ENCODE measurements around the gene LRRC47. TPM values are rescaled to one million over a fixed set of nuclear protein-coding genes. Genes with fewer than 3 reads are reported as not detected.

LRRC47 gene
- total RNA-seq (10 to 100 TPM; 31.9 to 38.8 TPM), polyA plus RNA-seq (10 to 100 TPM; 26.8 to 30.7 TPM)
- long read RNA-seq, donor 1, full-length matches to known transcripts = 16 of 36 reads
- long read RNA-seq, donor 1, partial matches to known transcripts = 16 of 36 reads
- long read RNA-seq, donor 1, other reads (novel, unspliced or antisense) = 4 of 36 reads
- long read RNA-seq, donor 2, full-length matches to known transcripts = 37 of 48 reads
- long read RNA-seq, donor 2, partial matches to known transcripts = 10 of 48 reads
- long read RNA-seq, donor 2, other reads (novel, unspliced or antisense) = 1 of 48 reads

DNA sequence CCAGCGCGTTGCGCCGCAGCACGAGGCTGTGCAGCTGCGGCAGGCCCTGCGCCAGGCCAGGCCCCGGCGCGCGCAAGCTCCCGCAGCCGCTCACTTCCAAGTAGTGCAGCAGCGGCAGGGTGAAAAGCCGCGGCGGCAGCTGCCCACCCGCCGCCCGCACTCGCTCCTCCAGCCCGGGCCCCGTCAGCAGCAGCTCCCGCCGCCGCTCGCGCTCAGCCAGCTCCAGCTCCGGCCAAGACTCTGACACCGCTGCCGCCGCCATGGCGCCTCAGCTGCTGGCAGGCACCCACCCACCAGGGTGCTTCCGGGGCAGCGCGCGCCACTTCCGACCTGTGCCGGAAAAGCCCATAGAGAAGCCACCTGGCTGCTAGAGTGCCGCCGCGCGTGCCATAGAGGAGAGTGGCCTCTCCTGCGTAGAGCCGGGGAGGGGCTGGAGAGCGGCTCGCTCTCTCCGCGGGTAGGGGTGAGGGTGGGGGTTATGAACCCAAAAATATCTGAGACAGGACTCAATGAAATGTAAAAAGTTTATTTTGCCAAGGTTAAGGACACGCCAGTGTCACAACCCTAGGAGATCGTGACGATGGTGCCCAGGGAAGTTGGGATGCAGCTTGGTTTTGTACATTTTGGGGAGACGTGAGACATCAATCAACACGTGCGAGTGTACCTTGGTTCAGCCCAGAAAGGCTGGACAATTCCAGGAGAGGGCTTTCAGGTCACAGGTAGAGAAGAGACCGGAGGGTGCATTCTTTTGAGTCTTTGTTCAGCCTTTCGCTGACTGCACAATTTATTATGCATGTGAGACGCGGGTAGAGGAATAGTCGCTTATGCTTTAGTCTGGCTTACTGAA is at the start of gene LRRC47:
Gene LRRC47, minus strand, starts transcription at position 284 of the 847 bp plus-strand sequence. Its CDS starts 22 bp downstream, at position 262.
- H3K27ac ChIP-seq (ENCODE audit: low read depth in 1 of 2, low read length in 2 of 2) = peak within 1 kb of the TSS in 1 of 2 donors; percentile 14
- no peaks in the 10 kb centered on the region for H3K27me3 ChIP-seq (ENCODE audit: control insufficient read depth in 1 of 2, insufficient read depth in 2 of 2, low read length in 1 of 2)
- no peaks in the 10 kb centered on the region for H3K9me3 ChIP-seq (ENCODE audit: control insufficient read depth, low read length)
- no peaks in the 10 kb centered on the region for H3K36me3 ChIP-seq (ENCODE audit: control insufficient read depth in 1 of 2, insufficient read depth in 2 of 2, low read length in 1 of 2)
- DNase-seq (peak; percentile 96 to 99), ATAC-seq (ENCODE audit: low FRiP score) (peak; percentile 100)
- intact Hi-C loops (cut with DNase I) = loop anchor here (10.0 kb wide), 1 partner anchor 342 kb away; the partner anchor contains the start of gene ARHGEF16 (in 2 of the 2)
- 3% methylated on average over 46 to 60 of the region's 60 CpGs for WGBS, 2 donors
- peaks cover 0 to 6% of the 10 kb centered on the region in 2 donors for H3K4me1 ChIP-seq (ENCODE audit: control insufficient read depth in 1 of 2, insufficient read depth in 2 of 2, low read length in 2 of 2)
- H3K4me3 ChIP-seq (ENCODE audit: low read length in 2 of 2) = peak within 1 kb of the TSS; percentile 66 to 91

DNA sequence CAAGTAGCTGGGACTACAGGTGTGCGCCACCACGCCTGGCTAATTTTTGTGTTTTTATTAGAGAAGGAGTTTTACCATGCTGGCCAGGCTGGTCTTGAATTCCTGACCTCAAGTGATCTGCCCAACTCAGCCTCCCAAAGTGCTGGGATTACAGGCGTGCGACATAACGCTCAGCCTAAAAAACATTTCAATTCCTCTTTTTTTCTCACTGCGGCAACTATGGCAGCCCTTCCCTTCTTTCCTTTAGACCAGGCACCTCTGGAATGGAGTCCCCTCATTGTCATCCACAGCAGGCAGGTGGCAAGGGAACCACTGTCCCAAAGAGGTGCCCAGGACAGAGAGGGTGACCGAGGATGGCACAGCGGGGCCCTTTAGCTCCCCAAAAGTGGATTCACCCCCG is 46.6 kb upstream of the LRRC47 start:
- H3K36me3 ChIP-seq (ENCODE audit: control insufficient read depth in 1 of 2, insufficient read depth in 2 of 2, low read length in 1 of 2) = peaks cover 5 to 7% of the 10 kb centered on the region in 2 donors
- no peaks in the 10 kb centered on the region for H3K9me3 ChIP-seq (ENCODE audit: control insufficient read depth, low read length)
- H3K4me1 ChIP-seq (ENCODE audit: control insufficient read depth in 1 of 2, insufficient read depth in 2 of 2, low read length in 2 of 2) = no peaks in the 10 kb centered on the region
- intact Hi-C loops (cut with DNase I) = no loop called here
- WGBS, 2 donors = 92 to 96% methylated on average over 9 of the region's 9 CpGs
- ATAC-seq (ENCODE audit: low FRiP score) = no peak
- H3K4me3 ChIP-seq (ENCODE audit: low read length in 2 of 2) = no peak overlapping the region
- no peak overlapping the region for H3K27ac ChIP-seq (ENCODE audit: low read depth in 1 of 2, low read length in 2 of 2)
- DNase-seq = peak in 1 of 2 donors; percentile 12
- H3K27me3 ChIP-seq (ENCODE audit: control insufficient read depth in 1 of 2, insufficient read depth in 2 of 2, low read length in 1 of 2) = no peaks in the 10 kb centered on the region

DNA sequence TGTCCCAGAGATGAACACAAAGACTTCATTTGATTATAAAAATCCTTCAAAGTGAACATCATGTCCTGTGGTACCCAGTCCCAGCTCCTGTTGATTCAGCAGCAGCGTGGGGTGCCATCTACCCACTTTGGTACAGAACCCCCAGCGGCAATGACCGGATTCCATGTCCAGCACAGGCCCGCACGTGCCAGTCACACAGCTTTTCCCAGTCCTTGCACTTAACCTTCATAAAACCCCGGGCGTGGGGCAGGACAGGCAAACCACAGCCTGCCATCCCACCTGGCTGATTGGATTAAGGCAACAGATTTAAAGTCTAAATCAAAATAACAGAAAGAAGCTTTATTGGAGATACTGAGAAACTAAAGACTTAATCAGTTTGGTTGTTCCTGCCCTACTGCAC is 45.2 kb upstream of the LRRC47 start:
- WGBS, 2 donors = 94 to 95% methylated on average over 7 of the region's 7 CpGs
- Histone ChIP-seq H3K9me3 (ENCODE audit: control insufficient read depth, low read length) (peaks cover 2% of the 10 kb centered on the region), H3K27me3 (ENCODE audit: control insufficient read depth in 1 of 2, insufficient read depth in 2 of 2, low read length in 1 of 2) (no peaks in the 10 kb centered on the region), H3K4me1 (ENCODE audit: control insufficient read depth in 1 of 2, insufficient read depth in 2 of 2, low read length in 2 of 2) (no peaks in the 10 kb centered on the region), H3K36me3 (ENCODE audit: control insufficient read depth in 1 of 2, insufficient read depth in 2 of 2, low read length in 1 of 2) (peaks cover 10 to 13% of the 10 kb centered on the region in 2 donors), H3K27ac (ENCODE audit: low read depth in 1 of 2, low read length in 2 of 2) (no peak overlapping the region), H3K4me3 (ENCODE audit: low read length in 2 of 2) (no peak overlapping the region)
- DNase-seq = peak in 1 of 2 donors; percentile 32
- intact Hi-C loops (cut with DNase I) = no loop called here
- no peak for ATAC-seq (ENCODE audit: low FRiP score)

DNA sequence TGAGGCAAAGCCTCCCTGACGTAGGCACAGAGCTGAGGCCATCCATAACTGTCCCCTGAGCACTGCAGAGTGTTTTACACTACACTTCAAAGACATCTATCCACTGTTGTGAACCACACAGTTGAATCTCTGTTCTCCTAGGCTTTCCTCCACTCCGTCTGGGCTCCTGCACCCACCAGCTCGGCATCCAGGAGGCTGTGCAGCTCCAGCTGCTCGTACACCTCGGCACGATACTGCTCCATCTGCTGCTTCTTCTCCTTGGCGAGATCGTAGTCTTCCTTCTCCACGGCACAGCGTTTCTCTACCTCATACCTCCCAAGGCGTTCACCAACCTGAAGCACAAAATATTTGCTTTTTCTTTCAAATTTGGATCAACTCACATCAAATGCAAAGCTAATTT is 42.5 kb upstream of the LRRC47 start:
- Histone ChIP-seq H3K36me3 (ENCODE audit: control insufficient read depth in 1 of 2, insufficient read depth in 2 of 2, low read length in 1 of 2) (peaks cover 8 to 15% of the 10 kb centered on the region in 2 donors), H3K27me3 (ENCODE audit: control insufficient read depth in 1 of 2, insufficient read depth in 2 of 2, low read length in 1 of 2) (no peaks in the 10 kb centered on the region), H3K4me3 (ENCODE audit: low read length in 2 of 2) (no peak overlapping the region), H3K27ac (ENCODE audit: low read depth in 1 of 2, low read length in 2 of 2) (no peak overlapping the region), H3K4me1 (ENCODE audit: control insufficient read depth in 1 of 2, insufficient read depth in 2 of 2, low read length in 2 of 2) (no peaks in the 10 kb centered on the region), H3K9me3 (ENCODE audit: control insufficient read depth, low read length) (peaks cover 2% of the 10 kb centered on the region)
- no peak for ATAC-seq (ENCODE audit: low FRiP score)
- intact Hi-C loops (cut with DNase I) = no loop called here
- 96 to 97% methylated on average over 11 of the region's 11 CpGs for WGBS, 2 donors
- no peak for DNase-seq

DNA sequence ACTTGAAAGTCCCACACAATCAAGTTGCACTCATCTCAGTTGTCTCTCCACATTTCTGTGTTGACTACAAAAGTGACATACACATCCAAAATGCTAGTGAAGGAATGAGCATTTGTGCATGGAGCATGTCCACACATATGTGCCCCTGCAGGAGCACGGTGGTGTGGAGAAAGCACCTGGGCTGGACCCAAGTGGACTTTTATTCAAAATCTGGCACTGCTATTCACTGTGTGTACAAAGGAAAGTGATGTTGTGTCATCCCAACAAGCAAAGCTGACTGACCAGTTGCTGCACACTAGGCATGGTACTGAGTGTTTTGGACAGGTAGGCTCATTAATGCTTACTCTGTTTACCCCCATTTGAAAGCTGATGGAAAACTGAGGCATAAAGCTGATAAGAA is 41.4 kb upstream of the LRRC47 start:
- ATAC-seq (ENCODE audit: low FRiP score) = no peak
- peaks cover 8 to 14% of the 10 kb centered on the region in 2 donors for H3K36me3 ChIP-seq (ENCODE audit: control insufficient read depth in 1 of 2, insufficient read depth in 2 of 2, low read length in 1 of 2)
- 97 to 100% methylated on average over 1 of the region's 1 CpG for WGBS, 2 donors

DNA sequence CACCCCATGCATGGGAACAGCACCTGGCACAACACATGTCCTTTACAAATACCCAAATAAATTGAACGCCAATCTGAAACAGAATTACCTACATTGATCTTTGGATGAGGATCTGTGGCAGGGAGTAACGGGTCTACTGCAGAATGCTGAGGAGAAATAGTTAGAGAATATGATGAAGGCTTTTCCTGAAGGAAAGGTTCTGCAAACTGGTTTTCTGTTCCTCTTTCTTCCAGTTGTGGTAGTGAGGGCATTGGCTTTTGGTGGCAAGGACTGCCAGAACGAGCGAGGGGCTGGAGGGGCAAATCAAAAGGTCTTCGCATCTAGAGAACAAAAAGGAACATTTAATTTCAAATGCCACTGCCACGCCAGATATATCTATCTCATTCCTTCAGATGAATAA is 40.9 kb upstream of the LRRC47 start:
- peaks cover 8 to 14% of the 10 kb centered on the region in 2 donors for H3K36me3 ChIP-seq (ENCODE audit: control insufficient read depth in 1 of 2, insufficient read depth in 2 of 2, low read length in 1 of 2)
- whole genome bisulfite sequencing, 2 donors = 97% methylated on average over 6 of the region's 6 CpGs

More for the DNA sequence above, 41.4 kb upstream of the LRRC47 start:
- peak in 1 of 2 donors; percentile 12 for DNase-seq
- peaks cover 2% of the 10 kb centered on the region for H3K9me3 ChIP-seq (ENCODE audit: control insufficient read depth, low read length)
- intact Hi-C loops (cut with DNase I) = no loop called here
- no peaks in the 10 kb centered on the region for H3K27me3 ChIP-seq (ENCODE audit: control insufficient read depth in 1 of 2, insufficient read depth in 2 of 2, low read length in 1 of 2)
- H3K4me1 ChIP-seq (ENCODE audit: control insufficient read depth in 1 of 2, insufficient read depth in 2 of 2, low read length in 2 of 2) = no peaks in the 10 kb centered on the region
- no peak overlapping the region for H3K27ac ChIP-seq (ENCODE audit: low read depth in 1 of 2, low read length in 2 of 2)
- no peak overlapping the region for H3K4me3 ChIP-seq (ENCODE audit: low read length in 2 of 2)

DNA sequence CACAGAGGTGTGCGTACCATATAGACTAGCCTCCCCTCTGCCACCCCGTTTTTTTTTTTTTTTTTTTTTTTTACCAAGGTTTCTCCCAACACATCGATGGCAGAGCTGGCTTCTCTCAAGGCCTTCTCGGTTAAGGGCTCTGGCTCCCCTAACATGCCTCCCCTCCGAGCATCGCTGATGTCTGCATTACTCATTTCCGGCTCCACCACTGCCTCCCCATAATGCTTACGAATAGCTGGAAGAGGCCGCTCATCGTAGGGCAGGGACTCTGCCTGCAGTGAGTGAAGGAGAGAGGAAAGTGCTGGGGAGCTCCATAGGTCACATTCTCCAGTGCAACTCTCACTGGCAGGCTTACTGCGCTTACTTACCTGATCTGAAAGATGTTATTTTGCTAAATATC is 40.1 kb upstream of the LRRC47 start:
- Histone ChIP-seq H3K36me3 (ENCODE audit: control insufficient read depth in 1 of 2, insufficient read depth in 2 of 2, low read length in 1 of 2) (peaks cover 8 to 13% of the 10 kb centered on the region in 2 donors), H3K27me3 (ENCODE audit: control insufficient read depth in 1 of 2, insufficient read depth in 2 of 2, low read length in 1 of 2) (no peaks in the 10 kb centered on the region), H3K4me1 (ENCODE audit: control insufficient read depth in 1 of 2, insufficient read depth in 2 of 2, low read length in 2 of 2) (no peaks in the 10 kb centered on the region), H3K27ac (ENCODE audit: low read depth in 1 of 2, low read length in 2 of 2) (no peak overlapping the region), H3K9me3 (ENCODE audit: control insufficient read depth, low read length) (peaks cover 2% of the 10 kb centered on the region), H3K4me3 (ENCODE audit: low read length in 2 of 2) (no peak overlapping the region)
- ATAC-seq (ENCODE audit: low FRiP score) (no peak), DNase-seq (no peak)
- WGBS, 2 donors = 96 to 97% methylated on average over 11 of the region's 11 CpGs
- intact Hi-C loops (cut with DNase I) = no loop called here

More for the DNA sequence above, 40.9 kb upstream of the LRRC47 start:
- no peaks in the 10 kb centered on the region for H3K4me1 ChIP-seq (ENCODE audit: control insufficient read depth in 1 of 2, insufficient read depth in 2 of 2, low read length in 2 of 2)
- H3K27ac ChIP-seq (ENCODE audit: low read depth in 1 of 2, low read length in 2 of 2) = no peak overlapping the region
- H3K4me3 ChIP-seq (ENCODE audit: low read length in 2 of 2) = no peak overlapping the region
- peaks cover 2% of the 10 kb centered on the region for H3K9me3 ChIP-seq (ENCODE audit: control insufficient read depth, low read length)
- no peaks in the 10 kb centered on the region for H3K27me3 ChIP-seq (ENCODE audit: control insufficient read depth in 1 of 2, insufficient read depth in 2 of 2, low read length in 1 of 2)
- intact Hi-C loops (cut with DNase I) = no loop called here
- ATAC-seq (ENCODE audit: low FRiP score) (no peak), DNase-seq (peak in 1 of 2 donors; percentile 11)

DNA sequence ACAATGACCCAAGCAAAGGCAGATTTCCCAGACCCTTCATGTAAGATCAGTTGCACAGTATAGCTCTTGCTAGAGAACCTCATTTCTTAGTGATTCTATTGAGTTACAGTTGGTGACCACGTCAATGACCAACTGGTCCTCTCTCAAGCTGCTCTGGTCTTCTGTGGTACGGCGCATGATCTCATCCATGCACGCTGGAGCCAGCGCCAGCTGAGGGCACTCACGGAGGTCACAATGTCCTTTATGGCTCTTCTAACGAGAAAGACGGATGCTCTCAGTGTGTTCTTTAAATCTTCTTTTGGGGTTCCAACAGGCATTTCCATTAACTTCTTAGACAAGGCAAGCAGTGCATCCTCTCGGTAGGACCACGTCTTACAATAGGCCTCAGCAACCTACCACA is 38.4 kb upstream of the LRRC47 start:
- Histone ChIP-seq H3K27me3 (ENCODE audit: control insufficient read depth in 1 of 2, insufficient read depth in 2 of 2, low read length in 1 of 2) (no peaks in the 10 kb centered on the region), H3K36me3 (ENCODE audit: control insufficient read depth in 1 of 2, insufficient read depth in 2 of 2, low read length in 1 of 2) (peaks cover 5 to 13% of the 10 kb centered on the region in 2 donors), H3K4me1 (ENCODE audit: control insufficient read depth in 1 of 2, insufficient read depth in 2 of 2, low read length in 2 of 2) (no peaks in the 10 kb centered on the region), H3K4me3 (ENCODE audit: low read length in 2 of 2) (no peak overlapping the region), H3K27ac (ENCODE audit: low read depth in 1 of 2, low read length in 2 of 2) (no peak overlapping the region), H3K9me3 (ENCODE audit: control insufficient read depth, low read length) (peaks cover 2% of the 10 kb centered on the region)
- DNase-seq (peak in 1 of 2 donors; percentile 17), ATAC-seq (ENCODE audit: low FRiP score) (no peak)
- 84 to 90% methylated on average over 10 of the region's 10 CpGs for WGBS, 2 donors
- intact Hi-C loops (cut with DNase I) = no loop called here
